HuH-7.5 (cell line): ENCODE measurements around the gene SIGLEC7.
"Not testable (repeated sequence)": the region's sequence is repeated elsewhere in the genome, so short reads cannot be mapped to it uniquely, and the experiment has no call there.

Source experiments
- DNase-seq: peaks from one replicate; pipeline ENCODE4 v3.0.0; 2011; ENCODE audit warnings: low spot score

The SIGLEC7 gene

DNA sequence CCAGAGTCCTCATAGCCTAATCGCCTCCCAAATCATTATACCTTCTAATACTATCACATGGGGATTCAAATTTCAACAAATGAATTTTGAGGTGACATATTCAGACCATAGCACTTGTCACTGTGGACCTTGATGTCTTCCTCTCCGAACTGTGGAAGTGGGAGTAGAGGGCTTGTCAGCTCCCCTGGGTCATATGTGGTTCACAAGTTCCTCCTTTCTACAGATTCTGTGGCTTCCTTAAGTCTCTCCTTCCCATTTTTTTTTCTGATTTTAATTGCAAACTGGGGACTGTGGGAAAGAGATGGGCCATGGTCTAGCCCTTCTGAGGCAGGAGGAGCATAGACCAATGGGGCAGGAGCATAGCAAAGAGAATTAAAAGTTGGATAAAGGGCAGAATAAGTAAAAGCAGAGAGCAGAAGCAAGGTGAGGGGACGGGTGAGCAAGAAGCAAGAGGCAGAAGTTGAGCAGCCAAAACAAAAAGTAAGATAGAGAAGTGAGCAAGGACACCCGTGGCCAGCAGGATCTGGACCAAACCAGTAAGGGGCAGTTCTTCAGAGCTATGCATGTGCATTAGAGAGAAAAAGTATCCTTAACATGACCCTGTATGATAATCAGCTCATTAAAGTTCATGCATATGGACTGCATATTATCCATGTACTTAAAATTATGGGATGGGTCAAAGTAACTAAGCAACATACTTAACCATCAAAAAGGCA is 2.6 kb upstream of the SIGLEC7 start:
- no peak for DNase-seq

GRCh38 chr19:51140441-51140840 is 1.7 kb upstream of the SIGLEC7 start:
- DNase-seq: no peak

DNA sequence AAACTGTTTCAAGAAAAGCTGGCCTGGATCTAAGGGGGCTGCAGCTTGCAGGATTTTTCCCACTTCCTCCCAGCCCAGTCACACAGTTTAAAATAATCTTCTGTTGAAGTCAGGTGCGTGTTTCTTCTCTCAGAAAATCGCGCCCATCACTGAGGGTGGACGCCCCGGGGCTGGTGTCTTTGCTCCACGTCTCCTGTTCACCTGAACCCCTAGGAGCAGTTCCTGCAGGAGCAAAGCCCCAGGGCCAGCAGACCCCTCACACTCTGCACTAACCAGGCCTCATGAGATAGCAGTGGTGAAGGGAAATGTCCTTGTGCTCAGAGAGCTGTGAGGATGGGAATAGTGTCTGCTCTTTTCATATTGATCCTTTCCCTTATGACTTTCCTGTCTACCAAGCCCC is 920 bp upstream of the SIGLEC7 start:
- no peak for DNase-seq

DNA sequence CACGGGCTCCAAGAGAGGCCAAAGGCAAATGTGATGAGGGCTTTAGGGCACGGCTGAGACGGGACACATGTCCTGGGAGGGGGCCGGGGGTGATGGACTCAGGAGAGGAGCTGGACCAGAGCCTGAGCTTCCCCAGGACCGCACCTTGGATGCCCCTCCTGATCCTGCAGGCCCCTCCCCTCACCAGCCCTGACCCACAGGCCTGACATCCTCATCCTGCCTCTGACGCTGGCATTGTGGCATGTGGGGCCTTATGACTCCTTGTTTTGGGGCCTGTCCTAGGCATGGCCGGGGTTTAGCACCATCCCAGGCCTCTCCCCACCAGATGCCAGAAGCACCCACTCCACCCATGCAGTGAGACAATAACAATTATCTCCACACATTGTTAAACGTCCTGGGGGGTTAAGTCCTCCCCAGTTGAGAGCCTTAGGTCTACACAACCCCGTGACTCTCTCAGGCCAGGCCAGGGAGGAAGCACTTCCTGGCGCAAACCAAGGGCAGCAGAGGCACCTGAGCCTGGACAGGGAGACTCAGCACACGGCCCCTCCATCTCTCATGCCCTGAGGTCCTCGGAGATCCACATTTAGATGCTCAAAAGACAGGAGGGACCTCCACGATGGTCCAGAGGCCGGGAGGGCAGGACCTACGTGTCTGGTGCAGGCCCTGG is 841 bp downstream of the SIGLEC7 start:
- DNase-seq: not testable (repeated sequence)

GRCh38 chr19:51143486-51143885 is 1.4 kb downstream of the SIGLEC7 start:
- DNase-seq: no peak

- DNase-seq: no peak
Measured at GRCh38 chr19:51144482-51145045, 2.5 kb downstream of the SIGLEC7 start.

GRCh38 chr19:51145916-51146493 is 3.9 kb downstream of the SIGLEC7 start:
- DNase-seq: no peak

GRCh38 chr19:51146751-51147150 is 4.7 kb downstream of the SIGLEC7 start:
- no peak for DNase-seq

DNA sequence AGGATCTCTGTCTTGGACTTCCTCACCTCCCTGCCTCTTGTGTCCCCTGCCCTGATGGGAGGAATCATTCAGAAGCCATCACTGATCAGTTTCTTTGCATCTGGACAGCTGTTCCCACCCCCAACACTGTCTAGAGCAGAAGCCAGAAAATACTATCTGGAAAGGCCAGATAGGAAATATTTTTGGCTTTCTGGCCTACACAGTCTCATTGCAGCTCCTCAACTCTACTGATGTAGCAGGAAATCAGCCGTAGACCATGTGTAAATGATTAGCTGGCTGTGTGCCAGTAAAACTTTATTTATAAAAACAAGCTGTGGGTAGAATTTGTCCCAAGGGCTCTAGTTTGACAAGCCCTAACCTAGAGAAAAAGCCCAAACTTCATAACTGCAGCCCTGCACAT is 5.6 kb downstream of the SIGLEC7 start:
- no peak for DNase-seq

DNA sequence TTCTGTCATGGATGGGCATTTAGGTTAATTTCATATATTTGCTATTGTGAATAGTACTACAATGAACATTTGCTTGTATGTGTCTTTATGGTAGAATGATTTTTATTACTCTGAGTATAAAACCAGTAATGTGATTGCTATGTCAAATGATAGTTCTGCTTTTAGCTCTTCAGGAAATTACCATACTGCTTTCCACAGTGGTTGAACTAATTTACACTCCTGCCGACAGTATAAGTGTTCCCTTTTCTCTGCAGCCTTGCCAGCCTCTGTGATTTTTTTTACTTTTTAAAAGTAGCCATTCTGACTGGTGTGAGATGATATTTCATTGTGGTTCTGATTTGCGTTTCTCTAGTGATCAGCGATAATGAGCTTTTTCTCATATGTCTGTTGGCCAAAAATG is 6.5 kb downstream of the SIGLEC7 start:
- no peak for DNase-seq

DNA sequence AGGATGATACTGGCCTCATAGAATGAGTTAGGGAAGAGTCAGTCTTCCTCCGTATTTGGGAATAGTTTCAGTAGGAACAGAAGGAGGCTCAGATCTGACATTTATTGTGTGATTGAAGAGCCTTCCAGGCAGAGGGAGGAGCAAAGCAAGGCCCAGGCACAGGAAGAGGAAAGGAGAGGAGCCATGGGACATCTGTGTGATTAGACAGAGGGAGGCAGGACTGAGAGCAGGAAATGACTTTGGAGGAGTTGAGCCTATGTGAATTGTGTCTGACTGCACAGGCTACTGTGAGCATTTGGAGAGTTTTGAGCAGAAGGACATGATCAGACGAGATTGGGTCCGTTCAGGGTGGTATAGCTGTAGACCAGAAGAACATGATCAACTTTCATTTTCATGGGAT is 8.5 kb downstream of the SIGLEC7 start:
- DNase-seq: no peak

- no peak for DNase-seq
Measured at GRCh38 chr19:51156710-51157109, 14.6 kb downstream of the SIGLEC7 start.

- no peak for DNase-seq
Measured at GRCh38 chr19:51157265-51157664, 15.2 kb downstream of the SIGLEC7 start.

DNA sequence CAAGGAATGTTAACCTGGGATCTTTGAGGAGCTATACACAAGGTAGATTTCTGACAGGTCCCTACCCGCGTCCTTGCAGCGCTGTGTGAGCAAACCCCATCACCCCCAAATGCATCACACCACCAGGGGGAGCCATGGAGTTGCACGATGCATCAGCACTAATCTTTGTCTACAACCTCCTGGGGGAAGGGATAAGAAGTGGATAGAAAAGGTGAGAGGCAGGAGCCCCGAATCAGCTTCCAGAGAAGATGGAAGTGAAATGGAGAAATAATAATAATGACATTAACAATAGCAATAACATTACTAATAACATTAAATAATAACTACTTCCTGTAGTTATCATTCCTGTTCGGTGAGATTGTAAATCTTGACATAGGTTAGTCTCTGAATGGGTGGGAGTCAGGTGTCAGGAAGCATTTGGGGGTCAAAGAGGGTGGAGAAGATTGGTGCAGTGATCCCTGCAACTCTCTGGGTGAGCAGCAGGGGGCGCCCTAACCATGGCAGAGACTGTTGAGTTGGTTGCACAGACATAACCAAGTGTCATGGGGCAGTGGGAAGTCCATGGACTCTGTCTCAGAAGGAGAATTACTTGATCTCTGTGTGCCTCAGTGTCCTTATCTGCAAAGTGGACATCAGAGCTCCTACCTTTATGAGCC is 16.5 kb downstream of the SIGLEC7 start:
- DNase-seq: no peak

GRCh38 chr19:51159656-51160055 is 17.6 kb downstream of the SIGLEC7 start:
- DNase-seq: no peak

DNA sequence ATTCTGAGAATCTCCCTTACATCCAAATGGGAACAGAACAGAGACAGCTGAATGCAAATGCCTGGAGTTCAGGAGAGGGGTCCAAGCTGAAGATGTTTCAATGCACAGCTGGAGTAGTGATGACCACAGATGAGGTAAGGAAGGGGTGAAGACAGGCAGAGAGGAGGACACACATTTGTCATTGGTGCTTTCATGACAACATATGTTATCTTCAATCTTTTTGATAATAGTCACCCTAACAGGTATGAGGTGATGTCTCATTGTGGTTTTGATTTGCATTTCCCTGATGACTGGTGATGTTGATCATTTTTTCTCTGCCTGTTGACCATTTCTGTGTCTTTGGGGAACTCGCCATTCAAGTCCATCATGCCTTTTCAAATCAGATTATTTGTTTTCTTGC is 19.2 kb downstream of the SIGLEC7 start:
- DNase-seq: no peak

DNA sequence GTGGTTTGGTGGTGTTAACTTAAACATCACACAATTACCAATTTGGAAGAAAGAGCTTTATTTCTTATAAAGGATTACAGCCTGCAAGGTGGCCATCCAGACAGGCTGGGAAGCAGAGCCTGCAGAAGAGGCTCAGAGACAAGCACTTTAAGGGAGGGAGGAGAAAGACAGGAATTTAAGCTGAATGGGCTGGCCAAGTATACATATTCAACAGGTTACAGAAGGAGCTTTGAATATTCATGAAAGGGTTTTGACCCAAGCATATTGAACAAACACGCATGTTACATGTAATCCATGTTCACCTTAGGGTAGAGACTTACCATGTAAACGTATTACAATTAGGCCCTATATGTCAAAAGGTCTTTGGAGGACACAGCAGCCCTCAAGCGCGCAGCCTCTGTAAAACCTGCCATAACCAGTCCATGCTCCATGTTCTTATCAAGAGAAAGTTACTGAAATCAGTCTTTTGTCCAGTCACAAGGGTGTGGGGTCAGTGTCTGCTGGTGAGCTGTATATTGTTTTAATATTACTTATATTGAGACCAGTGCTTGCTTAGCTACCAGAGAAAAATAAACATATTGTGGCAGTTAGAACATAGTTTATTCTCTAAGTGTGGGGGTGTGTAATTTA is 19.9 kb downstream of the SIGLEC7 start:
- DNase-seq: no peak

- no peak for DNase-seq
Measured at GRCh38 chr19:51163257-51163656, 21.2 kb downstream of the SIGLEC7 start.

DNA sequence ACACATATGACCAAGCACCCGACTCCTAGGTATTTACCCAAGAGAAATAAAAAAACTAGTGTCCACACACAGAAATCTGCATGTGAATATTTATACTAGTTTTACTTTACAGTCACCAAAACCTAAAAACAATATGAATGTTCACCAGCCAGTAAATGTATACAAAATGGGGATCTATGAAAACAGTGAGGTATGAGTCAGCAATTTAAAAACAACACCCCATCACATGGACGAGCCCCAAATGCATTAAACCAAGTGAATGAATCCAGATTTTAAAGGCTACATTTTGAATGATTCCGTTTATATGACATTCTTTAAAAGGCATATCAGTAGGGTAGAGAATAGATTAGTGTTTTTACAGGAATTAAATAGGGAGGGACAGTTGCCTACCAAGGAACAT is 22.1 kb downstream of the SIGLEC7 start:
- DNase-seq: no peak

- no peak for DNase-seq
Measured at GRCh38 chr19:51166846-51167490, 24.9 kb downstream of the SIGLEC7 start.

DNA sequence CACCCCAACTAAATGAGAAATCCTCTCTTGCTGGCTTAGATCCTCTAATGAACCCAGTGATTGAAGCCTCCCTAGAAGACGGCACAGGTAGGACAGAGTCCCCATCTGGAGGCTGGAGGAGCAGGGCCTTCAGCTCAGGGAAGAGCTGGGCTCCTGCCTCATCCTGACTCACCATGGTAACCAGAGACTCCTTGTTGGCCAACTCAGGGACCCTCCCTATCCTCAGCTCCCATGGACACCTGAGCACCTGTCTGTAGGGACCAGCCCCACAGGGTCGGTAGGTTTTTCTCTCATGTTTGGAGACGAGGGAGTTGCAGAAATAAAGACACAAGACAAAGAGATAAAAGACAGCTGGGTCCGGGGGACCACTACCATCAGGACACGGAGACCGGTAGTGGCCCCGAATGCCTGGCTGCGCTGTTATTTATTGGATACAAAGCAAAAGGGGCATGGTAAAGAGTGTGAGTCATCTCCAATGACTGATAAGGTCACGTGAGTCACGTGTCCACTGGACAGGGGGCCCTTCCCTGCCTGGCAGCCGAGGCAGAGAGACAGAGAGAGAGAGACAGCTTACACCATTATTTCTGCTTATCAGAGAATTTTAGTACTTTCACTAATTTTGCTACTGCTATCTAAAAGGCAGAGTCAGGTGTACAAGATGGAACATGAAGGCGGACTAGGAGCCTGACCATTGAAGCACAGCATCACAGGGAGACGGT is 26.6 kb downstream of the SIGLEC7 start:
- no peak for DNase-seq
